GM12878 (cell line): ENCODE data around the gene DDX21. TPM values are rescaled to one million over a fixed set of nuclear protein-coding genes. Genes with fewer than 3 reads are reported as not detected.

Experiments
- ATAC-seq: fragments of 200-7000 bp; cut with Tn5 transposase; 3 replicates; pipeline ENCODE4 v1.9.1; 2020; ENCODE audit warnings: mild to moderate bottlenecking, moderate library complexity
- BruUV-seq: library from RNA; stranded (reverse); fragments of 400-500 nt; replicated peaks from 2 replicates; lab custom pipeline; 2021; lab: Mats Ljungman, UMichigan
- CTCF ChIA-PET: fragments of 300-600 bp; sonication (Branson Sonifier 250); formaldehyde crosslinking; extraction: SDS; loops from one replicate; lab custom pipeline; 2021; ENCODE audit warnings: inconsistent platforms; lab: Yijun Ruan, JAX
- POLR2A ChIA-PET: fragments of 350-600 bp; formaldehyde crosslinking; extraction: SDS; loops from one replicate; lab custom pipeline; 2021; ENCODE audit warnings: inconsistent platforms; lab: Charles Lee
- RAD21 ChIA-PET: fragments of 300-600 bp; sonication (Branson Sonifier 250); formaldehyde crosslinking; loops from one replicate; lab custom pipeline; 2023; ENCODE audit warnings: antibody characterized with exemption; ENCODE audit not compliant: unreplicated experiment; lab: Charles Lee
- SMC1A ChIA-PET: fragments of 300-600 bp; sonication (Branson Sonifier 250); formaldehyde crosslinking; loops from one replicate; lab custom pipeline; 2023; ENCODE audit not compliant: unreplicated experiment, uncharacterized antibody; lab: Charles Lee
- DNase-seq: peaks from one replicate; pipeline ENCODE4 v3.0.0-alpha.2; 2011; ENCODE audit warnings: low read depth, low spot score
- FAIRE-seq: peaks from 3 replicates; lab custom pipeline; 2011; peaks lifted over from hg19 to GRCh38; lab: Jason Lieb, UNC
- H2AFZ ChIP-seq: 2 replicates; pipeline ENCODE4 v1.6.0; 2011; ENCODE audit warnings: low read depth, low read length, control low read depth; ENCODE audit not compliant: control insufficient read depth
- H3K27ac ChIP-seq: 2 replicates; pipeline ENCODE4 v1.5.1; 2011; ENCODE audit warnings: control low read depth; ENCODE audit not compliant: control insufficient read depth, insufficient read depth
- H3K27me3 ChIP-seq, 2 experiments: replicated peaks in 1 of 2; 2 replicates each; pipeline versions ENCODE4 v1.6.0 to v1.6.1; 2011; ENCODE audit warnings: low read length in 1 of 2; ENCODE audit not compliant: control insufficient read depth in 2 of 2, insufficient read depth in 2 of 2
- H3K36me3 ChIP-seq, 2 experiments: 2 replicates each; pipeline ENCODE4 v1.5.1; 2011; ENCODE audit warnings: low read length in 1 of 2; ENCODE audit not compliant: control insufficient read depth in 2 of 2, insufficient read depth in 2 of 2
- H3K4me1 ChIP-seq: 2 replicates; pipeline ENCODE4 v1.6.1; 2011; ENCODE audit warnings: mild to moderate bottlenecking, low read length, moderate library complexity, mixed read lengths; ENCODE audit not compliant: control insufficient read depth, insufficient read depth
- H3K4me2 ChIP-seq: 2 replicates; pipeline ENCODE4 v1.6.0; 2011; ENCODE audit warnings: control low read depth; ENCODE audit not compliant: control insufficient read depth, insufficient read depth
- H3K4me3 ChIP-seq: fragments of 200-600 bp; sonication (generic); 2 replicates; pipeline ENCODE4 v1.5.1; 2016
- H3K79me2 ChIP-seq: 2 replicates; pipeline ENCODE4 v1.6.0; 2011; ENCODE audit warnings: low read length; ENCODE audit not compliant: control insufficient read depth, insufficient read depth
- H3K9ac ChIP-seq: 2 replicates; pipeline ENCODE4 v1.8.0; 2011; ENCODE audit warnings: low read length, control low read depth, mixed read lengths; ENCODE audit not compliant: control insufficient read depth, insufficient read depth
- H3K9me3 ChIP-seq: replicated peaks from 3 replicates; pipeline ENCODE4 v1.5.1; 2011; ENCODE audit warnings: mild to moderate bottlenecking, low read length; ENCODE audit not compliant: control insufficient read depth, insufficient read depth
- H4K20me1 ChIP-seq: 2 replicates; pipeline ENCODE4 v1.6.0; 2011; ENCODE audit not compliant: control insufficient read depth, insufficient read depth
- BACH1 ChIP-seq: fragments of 450-650 bp; IDR thresholded peaks from 2 replicates; pipeline ENCODE4 v1.6.1; 2017; ENCODE audit warnings: mild to moderate bottlenecking, borderline replicate concordance
- BCL11A ChIP-seq: IDR thresholded peaks from 2 replicates; pipeline ENCODE4 v1.6.1; 2011; ENCODE audit warnings: low read depth, low read length
- CREM ChIP-seq: IDR thresholded peaks from 2 replicates; pipeline ENCODE4 v1.6.1; 2014; ENCODE audit warnings: antibody characterized with exemption, low read depth
- FOXM1 ChIP-seq: IDR thresholded peaks from 2 replicates; pipeline ENCODE4 v1.6.1; 2012; ENCODE audit warnings: low read depth, mild to moderate bottlenecking, inconsistent platforms, low read length, moderate library complexity
- NFXL1 ChIP-seq: fragments of 450-650 bp; IDR thresholded peaks from 2 replicates; pipeline ENCODE4 v1.6.1; 2017; ENCODE audit warnings: antibody characterized with exemption, mild to moderate bottlenecking, borderline replicate concordance
- NR2F1 ChIP-seq: fragments of 450-650 bp; conservative IDR thresholded peaks from 2 replicates; pipeline ENCODE4 v1.6.1; 2017; ENCODE audit warnings: mild to moderate bottlenecking
- SMC3 ChIP-seq: IDR thresholded peaks from 2 replicates; pipeline ENCODE4 v1.6.1; 2011; ENCODE audit warnings: low read length, improper control_type of control experiment, borderline replicate concordance
- TCF3 ChIP-seq: IDR thresholded peaks from 2 replicates; pipeline ENCODE4 v1.6.1; 2012; ENCODE audit warnings: low read depth, mild to moderate bottlenecking, low read length, borderline replicate concordance; ENCODE audit not compliant: insufficient read depth
- WGBS: methylation state at CpG from one replicate; pipeline ENCODE4 v1.1.6; 2016; ENCODE audit warnings: low lambda C conversion rate; ENCODE audit not compliant: insufficient replicate concordance, insufficient coverage; ENCODE audit errors: missing lambda C conversion rate; 5-methylcytosine and 5-hydroxymethylcytosine counted together
- in situ Hi-C: fragments of 300-500 bp; cut with MboI; formaldehyde crosslinking; loops from 9 replicates; pipeline ENCODE4 v1.14.3; 2018; ENCODE audit warnings: mixed read lengths
- intact Hi-C: fragments of 100-400 bp; cut with micrococcal nuclease; formaldehyde crosslinking; loops from one replicate; pipeline ENCODE4 v1.14.2; 2022; ENCODE audit not compliant: unreplicated experiment
- polyA plus RNA-seq, 11 experiments: library from polyadenylated mRNA; depleted of rRNA in 4 of 11; unstranded in 6 of 11; stranded (reverse) in 5 of 11; fragments of >200 nt; fragmentation: Nextera tagmentation in 4 of 11; fragmentation: Illumina TruSeq in 1 of 11; extraction: Ambion mirVana in 4 of 11; extraction: Trizol in 1 of 11; gene quantifications; 1 replicate in 1 of 11; 2 replicates in 10 of 11; pipeline versions ENCODE4 v1.2.1 to v1.2.3, GENCODE V29; 2011 to 2016; ENCODE audit warnings: inconsistent platforms in 2 of 11, missing spikeins in 2 of 11, low read depth in 1 of 11
- total RNA-seq, 4 experiments: library from RNA; depleted of rRNA in 3 of 4; stranded (reverse); fragments of >200 nt in 3 of 4; fragmentation: Illumina TruSeq in 1 of 4; extraction: Trizol in 1 of 4; gene quantifications; 2 replicates each; pipeline versions ENCODE4 v1.2.1 to v1.2.3, GENCODE V29; 2013 to 2021
- TF ChIP-seq, protein P1 (sequence below): IDR thresholded peaks from 2 replicates; pipeline ENCODE4 v1.6.1; 2011; ENCODE audit warnings: low read depth, low read length, improper control_type of control experiment, borderline replicate concordance
- TF ChIP-seq, protein P2 (sequence below): IDR thresholded peaks from 2 replicates; pipeline ENCODE4 v1.6.1; 2012; ENCODE audit warnings: mild to moderate bottlenecking, low read depth, low read length

DDX21 gene
- total and polyA plus RNA-seq, 10 of the 15 experiments (the other 5 are each of a cell fraction or from before 2014, with no cell fraction given): 41.1 to 182 (median 116) TPM

DNA sequence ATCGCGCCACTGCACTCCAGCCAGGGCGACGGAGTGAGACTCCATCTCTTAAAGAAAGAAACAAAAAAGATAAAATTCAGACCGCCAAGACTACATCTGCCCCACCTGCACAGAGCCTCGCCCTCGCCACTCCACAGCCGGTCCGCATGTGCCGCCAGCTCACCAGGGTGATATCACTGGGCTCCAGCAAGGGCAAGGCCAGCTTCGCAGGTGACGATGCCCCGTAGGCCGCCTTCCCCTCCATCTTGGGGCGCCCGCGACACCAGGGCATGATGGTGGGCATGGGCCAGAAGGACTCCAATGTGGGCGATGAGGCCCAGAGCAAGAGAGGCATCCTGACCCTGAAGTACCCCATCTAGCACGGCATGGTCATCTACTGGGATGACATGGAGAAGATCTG is 66.6 kb downstream of the DDX21 start:
- FAIRE-seq: no peak
- WGBS: 96% methylated on average over 19 of the region's 19 CpGs
- no peak for ATAC-seq
- ChIA-PET RAD21 (interaction anchor here (1.8 to 2.4 kb wide), 2 partner anchors 17 to 43 kb away, joined by 6 to 11 read pairs; no protein-coding TSS in a partner anchor), SMC1A (interaction anchor here (1.4 to 5.1 kb wide), 4 partner anchors 13 to 75 kb away, joined by 3 to 25 read pairs (median 4); no protein-coding TSS in a partner anchor), POLR2A (interaction anchor here (0.5 kb wide), 1 partner anchor 17 kb away, joined by 5 read pairs; no protein-coding TSS in a partner anchor), CTCF (interaction anchor here (1.0 kb wide), 1 partner anchor 71 kb away, joined by 3 read pairs; no protein-coding TSS in a partner anchor)
- Histone ChIP-seq H3K9me3 (no peaks in the 10 kb centered on the region), H2AFZ (no peak overlapping the region), H3K79me2 (no peaks in the 10 kb centered on the region), H3K36me3 (no peaks in the 10 kb centered on the region; a peak in 1 of 4 replicates), H3K4me2 (no peak overlapping the region), H3K27me3 (no peaks in the 10 kb centered on the region), H3K9ac (no peak overlapping the region), H3K4me1 (peaks cover 14% of the 10 kb centered on the region), H3K4me3 (no peak overlapping the region), H4K20me1 (no peaks in the 10 kb centered on the region), H3K27ac (no peak overlapping the region)
- intact Hi-C loops: no loop called here
- TF ChIP-seq, protein P1, sequence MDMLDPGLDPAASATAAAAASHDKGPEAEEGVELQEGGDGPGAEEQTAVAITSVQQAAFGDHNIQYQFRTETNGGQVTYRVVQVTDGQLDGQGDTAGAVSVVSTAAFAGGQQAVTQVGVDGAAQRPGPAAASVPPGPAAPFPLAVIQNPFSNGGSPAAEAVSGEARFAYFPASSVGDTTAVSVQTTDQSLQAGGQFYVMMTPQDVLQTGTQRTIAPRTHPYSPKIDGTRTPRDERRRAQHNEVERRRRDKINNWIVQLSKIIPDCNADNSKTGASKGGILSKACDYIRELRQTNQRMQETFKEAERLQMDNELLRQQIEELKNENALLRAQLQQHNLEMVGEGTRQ: no peak
- TF ChIP-seq FOXM1 (no peak), SMC3 (no peak), BCL11A (no peak)
- in situ Hi-C loops: no loop called here
- no TSS peak for BruUV-seq
- DNase-seq: no peak

DNA sequence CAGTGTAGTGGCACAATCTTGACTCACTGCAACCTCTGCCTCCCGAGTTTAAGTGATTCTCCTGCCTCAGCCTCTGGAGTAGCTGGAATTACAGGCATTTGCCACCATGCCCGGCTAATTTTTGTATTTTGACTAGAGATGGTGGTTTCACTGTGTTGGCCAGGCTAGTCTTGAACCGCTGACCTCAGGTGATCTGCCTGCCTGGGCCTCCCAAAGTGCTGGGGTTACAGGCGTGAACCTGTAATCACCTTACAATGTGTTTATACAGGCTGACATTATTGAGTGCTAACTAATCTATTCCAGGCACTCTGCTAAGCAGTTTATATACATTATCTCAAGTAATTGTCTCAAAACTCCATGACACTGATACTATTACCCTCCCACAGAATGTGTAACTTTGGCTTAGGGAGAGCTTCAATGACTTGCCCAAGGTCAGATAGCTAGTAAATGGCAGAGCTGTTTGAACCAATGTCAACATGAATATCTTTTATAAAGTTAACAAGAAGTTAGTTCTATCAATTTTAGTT is 69.5 kb downstream of the DDX21 start:
- Histone ChIP-seq H2AFZ (no peak overlapping the region), H3K4me3 (no peak overlapping the region), H3K27me3 (no peaks in the 10 kb centered on the region), H3K79me2 (no peaks in the 10 kb centered on the region), H3K36me3 (no peaks in the 10 kb centered on the region; a peak in 1 of 4 replicates), H3K4me1 (peaks cover 16% of the 10 kb centered on the region), H3K9ac (no peak overlapping the region), H3K9me3 (no peaks in the 10 kb centered on the region), H4K20me1 (no peaks in the 10 kb centered on the region), H3K4me2 (no peak overlapping the region), H3K27ac (no peak overlapping the region)
- ChIA-PET CTCF (interaction anchor here (1.2 to 1.8 kb wide), 4 partner anchors 17 to 69 kb away, joined by 3 to 12 read pairs (median 4); no protein-coding TSS in a partner anchor), SMC1A (interaction anchor here (0.6 to 7.1 kb wide), 9 partner anchors 14 to 185 kb away, joined by 3 to 60 read pairs (median 6); partner anchors contain the start of gene SRGN), POLR2A (interaction anchor here (0.8 to 2.3 kb wide), 5 partner anchors 13 to 62 kb away, joined by 3 to 11 read pairs (median 4); partner anchors contain the start of gene SRGN), RAD21 (interaction anchor here (0.6 to 2.9 kb wide), 9 partner anchors 16 to 197 kb away, joined by 3 to 25 read pairs (median 4); no protein-coding TSS in a partner anchor)
- no peak for DNase-seq
- FAIRE-seq: no peak
- no peak for ATAC-seq
- intact Hi-C loops (loop anchor here (2.0 kb wide), 1 partner anchor 19 kb away; no protein-coding TSS in a partner anchor), in situ Hi-C loops (no loop called here)
- BruUV-seq: no TSS peak
- 82% methylated on average over 4 of the region's 4 CpGs for WGBS
- TF ChIP-seq, protein P1: no peak
- TF ChIP-seq CREM (no peak), TCF3 (no peak), NFXL1 (no peak), NR2F1 (no peak), BACH1 (no peak), FOXM1 (no peak)
- TF ChIP-seq, protein P2, sequence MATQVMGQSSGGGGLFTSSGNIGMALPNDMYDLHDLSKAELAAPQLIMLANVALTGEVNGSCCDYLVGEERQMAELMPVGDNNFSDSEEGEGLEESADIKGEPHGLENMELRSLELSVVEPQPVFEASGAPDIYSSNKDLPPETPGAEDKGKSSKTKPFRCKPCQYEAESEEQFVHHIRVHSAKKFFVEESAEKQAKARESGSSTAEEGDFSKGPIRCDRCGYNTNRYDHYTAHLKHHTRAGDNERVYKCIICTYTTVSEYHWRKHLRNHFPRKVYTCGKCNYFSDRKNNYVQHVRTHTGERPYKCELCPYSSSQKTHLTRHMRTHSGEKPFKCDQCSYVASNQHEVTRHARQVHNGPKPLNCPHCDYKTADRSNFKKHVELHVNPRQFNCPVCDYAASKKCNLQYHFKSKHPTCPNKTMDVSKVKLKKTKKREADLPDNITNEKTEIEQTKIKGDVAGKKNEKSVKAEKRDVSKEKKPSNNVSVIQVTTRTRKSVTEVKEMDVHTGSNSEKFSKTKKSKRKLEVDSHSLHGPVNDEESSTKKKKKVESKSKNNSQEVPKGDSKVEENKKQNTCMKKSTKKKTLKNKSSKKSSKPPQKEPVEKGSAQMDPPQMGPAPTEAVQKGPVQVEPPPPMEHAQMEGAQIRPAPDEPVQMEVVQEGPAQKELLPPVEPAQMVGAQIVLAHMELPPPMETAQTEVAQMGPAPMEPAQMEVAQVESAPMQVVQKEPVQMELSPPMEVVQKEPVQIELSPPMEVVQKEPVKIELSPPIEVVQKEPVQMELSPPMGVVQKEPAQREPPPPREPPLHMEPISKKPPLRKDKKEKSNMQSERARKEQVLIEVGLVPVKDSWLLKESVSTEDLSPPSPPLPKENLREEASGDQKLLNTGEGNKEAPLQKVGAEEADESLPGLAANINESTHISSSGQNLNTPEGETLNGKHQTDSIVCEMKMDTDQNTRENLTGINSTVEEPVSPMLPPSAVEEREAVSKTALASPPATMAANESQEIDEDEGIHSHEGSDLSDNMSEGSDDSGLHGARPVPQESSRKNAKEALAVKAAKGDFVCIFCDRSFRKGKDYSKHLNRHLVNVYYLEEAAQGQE: no peak
